Glomerular visceral epithelial cell (primary cell): ENCODE results near the gene SYAP1.
"Not testable (repeated sequence)": the region's sequence is repeated elsewhere in the genome, so short reads cannot be mapped to it uniquely, and the experiment has no call there.

Source experiments
- DNase-seq: peaks from one replicate; pipeline ENCODE4 v3.0.0-alpha.2; 2016; ENCODE audit errors: extremely low spot score

SYAP1 gene

GRCh38 chrX:16778993-16779392 is 59.6 kb downstream of the SYAP1 start:
- DNase-seq, result no peak

- DNase-seq, result not testable (repeated sequence)
These were observed 60.4 kb downstream of the SYAP1 start for GRCh38 chrX:16779815-16780214.

- DNase-seq, result no peak
These were observed 64.0 kb downstream of the SYAP1 start for GRCh38 chrX:16783452-16783851.

GRCh38 chrX:16784440-16784839 is 65.0 kb downstream of the SYAP1 start:
- not testable (repeated sequence) for DNase-seq

- DNase-seq, result peak; percentile 4
These were observed 66.1 kb downstream of the SYAP1 start for GRCh38 chrX:16785247-16786138.

GRCh38 chrX:16786139-16786790 is 66.9 kb downstream of the SYAP1 start, which contains the start of gene TXLNG:
Gene TXLNG, plus strand, starts transcription at chrX:16786466. Its CDS starts 22 bp downstream, at chrX:16786488.
- DNase-seq, result peak; percentile 97

GRCh38 chrX:16786791-16787735 is 67.7 kb downstream of the SYAP1 start:
- DNase-seq, result peak; percentile 13

GRCh38 chrX:16788477-16788876 is 69.1 kb downstream of the SYAP1 start:
- no peak for DNase-seq

GRCh38 chrX:16796298-16796697 is 76.9 kb downstream of the SYAP1 start:
- no peak for DNase-seq

- no peak for DNase-seq
These were observed 77.9 kb downstream of the SYAP1 start for GRCh38 chrX:16797358-16797757.

GRCh38 chrX:16797841-16798240 is 78.4 kb downstream of the SYAP1 start:
- no peak for DNase-seq

- DNase-seq, result no peak
These were observed 85.6 kb downstream of the SYAP1 start for GRCh38 chrX:16804923-16805464.

GRCh38 chrX:16807548-16807947 is 88.1 kb downstream of the SYAP1 start:
- DNase-seq, result no peak

- DNase-seq, result no peak
These were observed 88.6 kb downstream of the SYAP1 start for GRCh38 chrX:16807976-16808542.

- no peak for DNase-seq
These were observed 95.2 kb downstream of the SYAP1 start for GRCh38 chrX:16814597-16814996.
